OCI-LY3 (cell line): ENCODE results near the gene IL33.

ENCODE experiments used
- EZH2phosphoT487 ChIP-seq: fragments of 200-600 bp; shearing (Covaris generic); IDR thresholded peaks from 2 replicates; pipeline ENCODE4 v1.6.1; 2018; ENCODE audit warnings: antibody characterized with exemption, mixed run types, low read depth
- TF ChIP-seq, protein P1 (sequence below): fragments of 200-600, 300-600 bp; sonication (generic); IDR thresholded peaks from 2 replicates; pipeline ENCODE4 v1.5.1; 2014; ENCODE audit warnings: antibody characterized with exemption, low read length, low read depth

- no peak for TF ChIP-seq EZH2phosphoT487
- TF ChIP-seq, protein P1, sequence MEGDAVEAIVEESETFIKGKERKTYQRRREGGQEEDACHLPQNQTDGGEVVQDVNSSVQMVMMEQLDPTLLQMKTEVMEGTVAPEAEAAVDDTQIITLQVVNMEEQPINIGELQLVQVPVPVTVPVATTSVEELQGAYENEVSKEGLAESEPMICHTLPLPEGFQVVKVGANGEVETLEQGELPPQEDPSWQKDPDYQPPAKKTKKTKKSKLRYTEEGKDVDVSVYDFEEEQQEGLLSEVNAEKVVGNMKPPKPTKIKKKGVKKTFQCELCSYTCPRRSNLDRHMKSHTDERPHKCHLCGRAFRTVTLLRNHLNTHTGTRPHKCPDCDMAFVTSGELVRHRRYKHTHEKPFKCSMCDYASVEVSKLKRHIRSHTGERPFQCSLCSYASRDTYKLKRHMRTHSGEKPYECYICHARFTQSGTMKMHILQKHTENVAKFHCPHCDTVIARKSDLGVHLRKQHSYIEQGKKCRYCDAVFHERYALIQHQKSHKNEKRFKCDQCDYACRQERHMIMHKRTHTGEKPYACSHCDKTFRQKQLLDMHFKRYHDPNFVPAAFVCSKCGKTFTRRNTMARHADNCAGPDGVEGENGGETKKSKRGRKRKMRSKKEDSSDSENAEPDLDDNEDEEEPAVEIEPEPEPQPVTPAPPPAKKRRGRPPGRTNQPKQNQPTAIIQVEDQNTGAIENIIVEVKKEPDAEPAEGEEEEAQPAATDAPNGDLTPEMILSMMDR, result no peak
These were observed 19.8 kb upstream of the IL33 start for GRCh38 chr9:6195714-6196360.
